Lower lobe of right lung (tissue), 2 donors: ENCODE data around the gene TFCP2L1. TPM values are rescaled to one million over a fixed set of nuclear protein-coding genes. Genes with fewer than 3 reads are reported as not detected.
"Not testable (repeated sequence)": the region's sequence is repeated elsewhere in the genome, so short reads cannot be mapped to it uniquely, and the experiment has no call there.

Experiments
- ATAC-seq, 2 donors: fragments of 200-7000 bp; cut with Tn5 transposase; one replicate each; pipeline ENCODE4 v1.9.1; 2020 to 2022; ENCODE audit warnings: mild to moderate bottlenecking in 2 of 2, moderate library complexity in 2 of 2
- DNase-seq: peaks from one replicate; pipeline ENCODE4 v3.0.0-alpha.2; 2020
- H3K27ac ChIP-seq: fragments of 200-600 bp; one replicate; pipeline ENCODE4 v1.8.0; 2022
- H3K27me3 ChIP-seq: fragments of 200-600 bp; one replicate; pipeline ENCODE4 v1.8.0; 2022; ENCODE audit warnings: low read depth
- H3K36me3 ChIP-seq: fragments of 200-600 bp; one replicate; pipeline ENCODE4 v1.8.0; 2022; ENCODE audit warnings: mild to moderate bottlenecking
- H3K4me1 ChIP-seq: fragments of 200-600 bp; one replicate; pipeline ENCODE4 v1.8.0; 2022
- H3K4me3 ChIP-seq: fragments of 200-600 bp; one replicate; pipeline ENCODE4 v1.8.0; 2022; ENCODE audit warnings: mild to moderate bottlenecking
- H3K9me3 ChIP-seq: fragments of 200-600 bp; one replicate; pipeline ENCODE4 v1.8.0; 2022
- CTCF ChIP-seq: fragments of 200-600 bp; IDR thresholded peaks from one replicate; pipeline ENCODE4 v1.8.0; 2022; ENCODE audit warnings: antibody characterized with exemption, mild to moderate bottlenecking
- intact Hi-C: fragments of 100-400 bp; cut with DNase I; formaldehyde crosslinking; loops from one replicate; pipeline ENCODE4 v1.11.0; 2022
- total RNA-seq: library from RNA; stranded (reverse); fragmentation: NEBNext Ultra II Directional; extraction: Animal tissue kit (Norgen Biotek cat#: 25700); gene quantifications from one replicate; pipeline ENCODE4 v1.2.1, GENCODE V29; 2021
- donor health status: DM: no; HTN: yes; CAD: no; lungs with severe emphysema.

Gene TFCP2L1
- total RNA-seq, 1 donor from 2014 or later: 19.2 TPM

- ATAC-seq (peak; percentile 39 to 61), DNase-seq (no peak)
- H3K36me3 ChIP-seq: no peaks in the 10 kb centered on the region
- TF ChIP-seq CTCF: no peak
- H3K4me1 ChIP-seq: no peaks in the 10 kb centered on the region
- intact Hi-C loops: no loop called here
- no peaks in the 10 kb centered on the region for H3K9me3 ChIP-seq
- no peak overlapping the region for H3K4me3 ChIP-seq
- no peak overlapping the region for H3K27ac ChIP-seq
- H3K27me3 ChIP-seq: no peaks in the 10 kb centered on the region
These were observed 24.8 kb upstream of the TFCP2L1 start for GRCh38 chr2:121309801-121310200.

DNA sequence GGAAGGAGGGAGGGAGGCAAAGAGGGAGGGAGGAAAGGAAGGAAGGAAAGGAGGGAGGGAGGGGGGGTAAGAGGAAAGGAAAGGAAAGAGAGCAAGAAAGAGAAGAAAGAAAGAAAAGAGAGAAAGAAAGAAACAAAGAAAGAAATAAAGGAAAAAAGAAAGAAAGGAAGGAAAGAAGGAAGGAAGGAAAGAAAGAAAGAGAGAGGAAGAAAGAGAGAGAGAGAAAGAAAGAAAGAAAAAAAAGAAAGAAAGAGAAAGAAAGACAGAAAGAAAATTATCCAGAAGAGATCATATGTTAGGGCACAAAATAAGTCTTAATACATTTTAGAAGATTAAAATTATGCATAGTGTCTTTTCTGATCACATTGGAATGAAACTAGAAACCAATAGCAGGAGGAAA is 24.3 kb upstream of the TFCP2L1 start:
- ATAC-seq (no peak), DNase-seq (no peak)
- no peaks in the 10 kb centered on the region for H3K4me1 ChIP-seq
- no peaks in the 10 kb centered on the region for H3K27me3 ChIP-seq
- no peaks in the 10 kb centered on the region for H3K36me3 ChIP-seq
- no peak overlapping the region for H3K4me3 ChIP-seq
- H3K9me3 ChIP-seq: no peaks in the 10 kb centered on the region
- no peak overlapping the region for H3K27ac ChIP-seq
- TF ChIP-seq CTCF: no peak
- intact Hi-C loops: no loop called here

DNA sequence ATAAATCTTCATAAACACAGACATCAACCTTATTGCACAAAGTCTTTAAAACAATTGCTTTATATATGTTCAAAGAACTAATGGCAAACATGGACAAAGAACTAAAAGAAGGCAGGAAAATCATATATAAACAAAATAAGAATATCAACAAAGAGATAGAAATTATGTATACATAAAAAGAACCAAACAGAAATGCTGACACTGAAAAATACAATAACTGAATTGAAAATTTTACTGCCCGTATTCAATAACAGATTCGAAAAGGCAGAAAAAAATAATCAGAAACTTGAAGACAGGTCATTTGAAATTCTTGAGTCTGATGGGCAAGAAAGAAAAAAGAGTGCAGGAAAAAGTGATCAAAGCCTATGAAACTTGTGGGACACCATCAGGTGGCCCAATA is 22.0 kb upstream of the TFCP2L1 start:
- DNase-seq: no peak
- no peak for TF ChIP-seq CTCF

DNA sequence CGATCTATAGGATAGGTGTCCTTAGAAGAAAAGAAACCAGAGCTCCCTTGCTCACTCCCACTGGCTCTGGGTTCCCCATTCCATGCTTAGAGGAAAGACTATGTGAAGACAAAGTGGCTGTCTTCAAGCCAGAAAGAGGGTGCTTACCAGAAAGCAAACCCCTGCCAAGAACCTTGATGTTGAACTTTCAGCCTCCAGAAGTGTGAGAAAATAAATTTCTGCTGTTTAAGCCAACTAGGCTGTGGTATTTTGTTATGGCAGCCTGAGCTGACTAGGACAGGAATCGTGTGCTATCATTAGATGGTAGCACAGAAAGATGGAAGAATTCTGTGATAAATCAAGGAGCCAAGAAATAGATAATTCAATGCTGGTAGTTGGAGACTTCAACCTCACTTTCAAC is 19.9 kb upstream of the TFCP2L1 start:
- no peak for DNase-seq
- Histone ChIP-seq H3K27me3 (no peaks in the 10 kb centered on the region), H3K4me1 (peaks cover 4% of the 10 kb centered on the region), H3K9me3 (no peaks in the 10 kb centered on the region), H3K27ac (no peak overlapping the region), H3K36me3 (no peaks in the 10 kb centered on the region), H3K4me3 (no peak overlapping the region)
- no peak for TF ChIP-seq CTCF
- intact Hi-C loops: no loop called here
- ATAC-seq: peak in 1 of 2 donors; percentile 34

More for the DNA sequence above, 22.0 kb upstream of the TFCP2L1 start:
- H3K27me3 ChIP-seq: no peaks in the 10 kb centered on the region
- peaks cover 4% of the 10 kb centered on the region for H3K4me1 ChIP-seq
- no peaks in the 10 kb centered on the region for H3K9me3 ChIP-seq
- ATAC-seq: no peak
- intact Hi-C loops: no loop called here
- H3K27ac ChIP-seq: no peak overlapping the region
- H3K4me3 ChIP-seq: no peak overlapping the region
- H3K36me3 ChIP-seq: no peaks in the 10 kb centered on the region

- ATAC-seq (peak; percentile 23 to 32), DNase-seq (no peak)
- Histone ChIP-seq H3K27me3 (no peaks in the 10 kb centered on the region), H3K36me3 (no peaks in the 10 kb centered on the region), H3K4me1 (peaks cover 4% of the 10 kb centered on the region), H3K4me3 (no peak overlapping the region), H3K9me3 (no peaks in the 10 kb centered on the region), H3K27ac (no peak overlapping the region)
- intact Hi-C loops: no loop called here
- TF ChIP-seq CTCF: no peak
These were observed 18.7 kb upstream of the TFCP2L1 start for GRCh38 chr2:121303531-121304263.

DNA sequence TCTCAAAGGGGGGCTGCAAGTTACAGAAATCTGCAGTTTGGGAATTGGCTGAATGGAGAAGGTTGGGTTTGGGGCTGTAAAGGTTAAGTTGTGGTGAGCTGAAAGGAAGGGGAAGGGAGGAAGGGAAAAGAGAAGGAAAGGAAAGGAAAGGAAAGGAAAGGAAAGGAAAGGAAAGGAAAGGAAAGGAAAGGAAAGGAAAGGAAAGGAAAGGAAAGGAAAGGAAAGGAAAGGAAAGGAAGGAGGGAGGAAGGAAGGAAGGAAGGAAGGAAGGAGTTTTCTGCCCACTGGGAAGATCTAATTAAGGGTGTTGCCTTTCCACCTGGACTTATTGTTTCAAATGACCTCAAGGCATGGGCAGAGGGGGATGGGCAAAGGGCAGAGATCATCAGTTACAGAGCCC is 16.2 kb upstream of the TFCP2L1 start:
- DNase-seq, intact Hi-C loops, ATAC-seq, H3K9me3 ChIP-seq, H3K36me3 ChIP-seq, H3K27ac ChIP-seq, H3K27me3 ChIP-seq, H3K4me1 ChIP-seq, H3K4me3 ChIP-seq: not testable (repeated sequence)
